NAMALWA (cell line): Measurements from ENCODE around the gene ATXN8OS.
"Not testable (repeated sequence)": the region's sequence is repeated elsewhere in the genome, so short reads cannot be mapped to it uniquely, and the experiment has no call there.

Source experiments
- DNase-seq: peaks from one replicate; pipeline ENCODE4 v3.0.0-alpha.2; 2015; ENCODE audit warnings: low spot score

Gene ATXN8OS

DNA sequence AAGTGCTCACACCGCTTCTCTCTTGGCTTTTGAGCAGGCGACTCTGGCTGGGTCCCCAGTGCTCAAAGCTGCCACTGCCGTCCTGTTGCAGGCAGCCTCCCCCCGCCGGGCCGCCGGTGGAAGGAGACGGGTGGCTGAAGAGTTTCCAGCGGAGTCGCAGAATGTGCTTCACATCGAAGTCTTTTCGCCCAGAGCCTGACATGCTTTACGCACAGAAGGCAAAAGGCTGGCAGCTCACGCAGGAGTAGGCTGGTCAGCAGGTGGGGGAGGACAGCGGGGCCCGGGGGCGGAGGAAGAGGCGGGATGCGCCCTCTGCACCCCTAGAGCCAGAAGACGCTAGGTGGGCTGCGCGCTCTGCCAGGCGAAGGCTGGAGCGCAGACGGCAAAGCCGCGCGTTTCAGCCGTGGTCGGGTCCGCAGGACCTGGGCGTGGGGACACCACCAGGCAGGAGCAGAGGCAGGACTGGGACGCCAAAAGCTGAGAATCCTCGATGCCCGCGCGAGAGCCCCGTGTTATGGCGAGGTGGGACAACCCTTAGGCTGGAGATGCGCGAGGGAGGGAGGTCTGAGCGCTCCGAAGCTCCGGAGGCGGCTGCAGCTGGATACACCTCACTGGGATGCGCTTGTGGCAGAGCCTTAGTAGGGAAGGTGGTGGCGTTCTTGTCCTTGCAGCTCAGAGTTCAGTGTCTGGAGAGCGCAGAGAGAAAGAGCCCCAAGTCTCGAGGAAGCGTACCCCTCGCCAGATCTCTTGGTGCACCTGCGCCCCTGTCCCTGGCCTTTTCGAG, at the start of gene ATXN8OS:
Gene ATXN8OS, plus strand, starts transcription at position 329 of the 784 bp plus-strand sequence.
- no peak for DNase-seq

DNA sequence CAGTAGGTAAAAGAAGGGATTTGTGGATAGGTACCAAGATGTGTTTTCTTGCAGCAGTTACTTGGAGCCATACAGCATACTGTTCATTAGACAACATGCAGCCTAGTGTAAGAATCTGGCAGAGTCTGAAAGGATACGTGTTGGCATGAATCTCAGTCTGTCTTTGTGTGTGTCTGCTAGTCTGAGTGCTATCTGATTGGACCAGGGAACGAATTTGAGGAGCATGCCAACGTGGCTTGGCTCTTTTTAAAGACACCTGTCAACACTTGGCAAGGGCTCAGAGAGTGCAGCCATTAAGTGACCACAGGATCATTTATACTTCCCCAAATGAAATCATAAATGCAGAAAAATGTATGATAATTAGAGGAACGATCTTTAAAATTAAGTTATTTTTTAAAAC, 27.6 kb upstream of the ATXN8OS start:
- no peak for DNase-seq

DNA sequence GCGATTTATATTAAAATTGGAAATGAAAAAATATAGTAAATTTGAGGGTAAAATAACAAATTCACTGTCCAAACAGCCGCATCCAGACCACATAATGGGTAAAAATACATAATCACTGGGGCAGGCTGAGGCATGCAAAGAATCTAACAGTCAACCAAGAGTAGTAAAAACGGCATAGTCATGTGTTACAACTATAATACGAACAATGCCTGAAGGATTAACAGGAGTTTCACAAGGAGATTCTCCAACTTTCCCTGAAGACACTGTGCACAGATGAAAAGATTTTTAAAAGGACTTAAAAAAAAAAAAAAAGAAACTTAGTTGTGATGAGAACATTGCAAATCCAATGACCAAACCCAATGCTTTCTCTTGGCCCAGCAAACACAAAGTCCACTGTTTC, 20.4 kb upstream of the ATXN8OS start:
- no peak for DNase-seq

DNA sequence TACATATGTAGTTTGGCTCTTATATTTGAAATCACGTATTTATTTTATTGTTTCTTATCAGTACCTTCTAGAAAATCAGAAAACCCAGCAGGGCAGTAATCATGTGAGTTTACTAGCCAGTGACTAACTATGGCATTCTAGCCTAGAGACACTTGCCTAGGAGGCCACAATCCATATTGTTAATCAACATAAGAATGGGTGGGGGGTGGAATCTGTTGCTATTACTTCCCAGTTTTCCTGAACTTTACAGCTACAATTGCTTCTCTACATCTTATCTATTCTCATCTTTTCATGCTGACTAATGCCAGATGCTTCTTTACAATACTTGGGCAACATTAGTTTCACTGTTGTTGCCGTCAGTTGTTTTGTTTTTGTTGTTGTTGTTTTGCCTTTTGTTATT, 18.7 kb upstream of the ATXN8OS start:
- DNase-seq, result no peak

DNA sequence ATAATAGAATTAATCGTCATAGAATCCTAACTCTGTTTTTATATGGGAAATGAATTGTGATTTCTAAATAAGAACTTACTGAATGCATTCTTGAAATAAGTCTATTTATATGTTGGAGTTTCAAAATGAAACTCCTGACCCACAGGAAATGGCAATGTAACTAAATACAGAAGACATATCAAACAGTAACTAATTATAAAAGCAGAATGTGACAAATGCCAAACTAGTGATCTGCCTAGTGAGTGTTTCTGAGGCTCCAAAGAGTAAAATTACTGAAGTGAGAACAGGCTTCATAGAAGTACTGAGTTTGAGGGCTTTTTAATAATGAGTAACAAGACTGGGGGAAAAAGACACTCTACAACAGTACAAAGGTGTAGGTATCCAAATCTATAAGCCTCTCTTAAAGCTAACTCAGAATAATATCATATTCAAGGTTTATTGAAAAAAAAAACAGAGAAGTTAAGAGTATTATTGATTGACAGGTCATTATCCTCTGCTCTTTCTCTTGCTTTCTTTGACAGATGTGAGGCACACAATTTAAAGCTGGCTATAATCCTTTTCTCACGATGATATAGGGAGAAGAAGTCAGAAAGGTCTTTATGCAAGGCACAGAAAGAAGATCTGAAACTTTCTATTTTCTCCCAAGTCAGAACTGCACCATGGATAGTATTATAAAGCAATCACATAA, 17.4 kb upstream of the ATXN8OS start:
- DNase-seq, result no peak

DNA sequence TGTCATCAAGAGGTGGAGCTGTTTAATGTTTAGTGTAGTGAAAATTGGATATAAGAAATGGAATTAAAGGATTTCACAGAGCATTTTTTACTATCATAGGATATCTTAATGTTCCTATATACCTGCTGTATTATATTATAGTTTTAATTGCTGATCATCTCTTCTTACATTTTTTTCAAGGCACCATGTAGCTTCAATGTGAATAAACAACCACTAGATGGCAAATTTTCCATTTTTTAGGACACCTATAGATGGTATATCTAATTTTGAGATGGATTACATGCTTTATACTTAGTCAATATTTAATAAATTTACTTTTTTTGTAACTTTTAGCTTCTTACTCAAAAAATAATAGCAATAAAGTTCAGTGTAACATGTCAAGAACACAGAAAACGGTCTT, 9.0 kb upstream of the ATXN8OS start:
- DNase-seq, result peak; percentile 44

DNA sequence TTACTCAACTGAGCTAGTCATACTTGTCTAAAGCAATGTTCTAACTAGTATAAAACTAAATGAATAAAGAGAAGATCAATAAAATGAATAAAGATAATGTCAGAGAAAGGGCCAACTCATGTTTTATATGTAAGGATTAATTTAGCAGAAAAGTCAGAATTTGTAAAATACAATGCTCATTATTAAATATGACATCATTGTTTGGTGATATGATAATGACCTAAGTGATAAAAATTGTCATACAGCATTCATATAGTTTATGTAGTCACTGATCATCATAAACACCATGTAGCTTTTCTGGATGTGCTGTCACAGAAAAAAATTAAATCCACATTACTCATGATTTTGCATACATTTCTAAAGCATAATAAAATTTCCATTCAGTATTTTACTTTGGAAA, 3.1 kb upstream of the ATXN8OS start:
- no peak for DNase-seq

DNA sequence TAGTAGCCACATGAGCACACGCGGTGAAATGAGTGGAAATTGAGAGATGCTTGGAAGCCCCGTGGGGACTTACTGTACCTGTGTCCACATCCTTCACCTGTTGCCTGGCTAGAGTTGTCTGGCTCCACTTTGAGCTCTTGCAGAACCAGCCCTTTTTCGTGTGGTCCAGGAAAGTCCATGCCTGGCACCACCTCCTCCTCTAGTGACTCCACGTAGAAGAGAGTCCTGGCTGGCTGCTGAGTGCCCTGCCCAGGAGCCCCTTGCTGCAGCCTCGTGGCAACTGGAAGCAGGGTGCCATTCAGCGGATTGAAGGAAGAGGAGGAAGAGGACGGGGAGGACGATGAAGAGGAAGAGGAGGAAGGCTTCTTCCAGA, 515 bp upstream of the ATXN8OS start:
- DNase-seq, result no peak

DNA sequence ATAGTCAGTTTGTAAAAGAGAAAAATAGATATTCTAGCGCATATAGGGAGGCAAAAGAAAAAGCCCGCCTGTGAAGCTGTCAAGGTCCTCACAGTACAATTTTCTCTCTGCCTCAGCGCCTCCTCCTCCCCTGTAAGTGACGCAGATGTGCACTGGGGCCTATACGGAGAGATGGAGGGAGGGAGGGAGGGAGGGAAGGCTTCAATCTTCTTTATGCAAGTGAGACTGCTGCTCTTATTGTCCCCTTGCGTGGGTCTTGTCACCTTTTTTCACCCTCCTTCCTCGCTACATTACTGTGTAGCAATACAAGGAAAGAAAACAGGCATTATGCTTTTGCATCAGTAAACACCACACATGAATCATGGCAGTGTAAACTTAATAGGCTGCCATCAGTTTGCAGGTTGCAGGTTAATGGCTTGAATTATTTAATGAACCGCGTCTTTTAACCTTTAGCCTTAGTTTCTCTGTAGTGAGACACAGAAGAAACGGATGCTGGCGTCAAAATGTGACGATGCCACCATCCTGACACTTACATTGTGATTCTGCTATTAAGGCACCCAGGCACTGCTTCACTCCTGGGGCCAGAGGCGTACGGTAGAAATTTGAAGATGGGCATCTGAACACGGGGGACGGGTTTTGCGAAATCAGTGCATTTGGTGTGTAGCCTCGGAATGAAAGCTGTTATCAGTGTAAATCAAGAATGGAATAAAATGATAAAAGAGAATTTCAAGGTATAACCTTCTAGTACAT, 905 bp downstream of the ATXN8OS start, which contains the start of gene KLHL1:
Gene KLHL1, minus strand, starts transcription at position 97 of the 750 bp plus-strand sequence. CDS start 753 bp downstream, outside the sequence.
- DNase-seq, result no peak

DNA sequence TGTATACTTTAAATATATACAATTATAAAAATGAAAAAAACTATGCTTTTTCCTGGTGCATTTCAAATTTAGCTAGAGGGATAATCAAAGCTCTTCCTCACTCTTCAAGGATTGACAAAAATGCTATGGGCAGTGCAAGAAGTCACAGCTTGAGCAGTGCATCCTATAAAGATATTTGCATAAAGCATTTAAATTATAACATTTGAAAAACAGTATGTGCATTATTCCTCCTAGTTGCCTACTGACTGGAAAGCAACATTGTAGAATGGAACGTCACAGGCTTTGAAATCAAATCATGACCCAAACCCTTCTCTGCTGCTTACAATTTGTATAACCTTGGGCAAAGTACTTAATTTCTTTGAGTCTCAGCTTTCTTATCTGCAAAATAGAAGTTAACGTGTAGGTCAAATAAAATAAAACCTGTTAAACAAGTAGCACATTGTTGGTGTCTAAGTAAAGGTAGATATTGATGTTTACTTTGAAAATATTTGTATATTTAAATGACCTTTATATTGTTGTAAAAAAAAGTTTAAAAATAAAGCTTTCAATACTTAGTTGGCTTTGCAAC, 9.8 kb downstream of the ATXN8OS start:
- DNase-seq, result no peak

DNA sequence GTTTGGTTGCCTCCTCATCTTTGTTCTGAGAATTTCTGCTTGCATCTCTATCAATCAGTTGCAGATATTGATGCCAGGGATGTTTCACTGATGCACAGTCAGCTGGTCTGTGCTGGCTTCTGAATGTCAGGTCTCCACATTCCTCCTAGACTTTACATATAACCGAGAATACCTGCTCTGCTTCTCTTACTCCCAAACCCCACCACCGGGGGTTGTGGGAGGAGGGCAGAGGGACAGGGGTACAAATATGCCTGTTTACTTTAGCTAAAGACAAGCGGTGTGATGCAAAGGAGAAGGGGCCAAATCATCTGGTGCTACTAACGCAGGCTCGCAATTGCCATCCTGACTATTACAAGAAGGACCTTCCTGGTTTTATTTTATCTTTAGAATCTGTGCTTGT, 18.1 kb downstream of the ATXN8OS start:
- DNase-seq, result no peak

DNA sequence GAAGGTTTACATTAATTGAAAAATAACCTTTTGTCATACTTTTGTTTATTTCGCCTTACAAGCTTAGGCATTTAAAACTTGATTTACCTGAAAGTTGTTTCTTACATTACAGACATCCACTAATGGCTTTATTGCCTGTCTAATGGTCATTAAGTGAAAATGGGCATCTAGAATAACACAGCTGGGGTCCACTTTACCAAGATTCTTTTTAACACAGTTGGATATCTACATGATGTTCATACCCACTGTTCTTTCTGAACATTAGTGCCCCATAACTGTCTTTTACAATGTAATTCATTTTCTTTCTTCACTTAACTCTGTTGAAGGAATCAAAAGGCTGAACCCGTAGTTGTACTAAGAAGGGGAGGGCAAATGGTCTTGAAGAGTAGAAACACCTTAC, 20.5 kb downstream of the ATXN8OS start:
- DNase-seq, result no peak

DNA sequence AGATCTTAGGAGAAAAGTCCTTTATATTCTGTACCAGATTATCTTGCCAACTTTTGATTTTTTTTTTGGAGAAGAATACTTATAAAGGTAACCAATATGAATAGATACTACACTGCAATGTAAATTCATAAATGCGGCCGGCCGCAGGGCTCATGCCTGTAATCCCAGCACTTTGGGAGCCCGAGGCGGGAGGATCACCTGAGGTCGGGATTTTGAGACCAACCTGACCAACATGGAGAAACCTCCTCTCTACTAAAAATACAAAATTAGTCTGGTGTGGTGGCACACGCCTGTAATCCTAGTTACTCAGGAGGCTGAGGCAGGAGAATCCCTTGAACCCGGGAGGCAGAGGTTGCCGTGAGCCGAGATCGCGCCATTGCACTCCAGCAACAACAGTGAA, 35.0 kb downstream of the ATXN8OS start:
- DNase-seq, result not testable (repeated sequence)

DNA sequence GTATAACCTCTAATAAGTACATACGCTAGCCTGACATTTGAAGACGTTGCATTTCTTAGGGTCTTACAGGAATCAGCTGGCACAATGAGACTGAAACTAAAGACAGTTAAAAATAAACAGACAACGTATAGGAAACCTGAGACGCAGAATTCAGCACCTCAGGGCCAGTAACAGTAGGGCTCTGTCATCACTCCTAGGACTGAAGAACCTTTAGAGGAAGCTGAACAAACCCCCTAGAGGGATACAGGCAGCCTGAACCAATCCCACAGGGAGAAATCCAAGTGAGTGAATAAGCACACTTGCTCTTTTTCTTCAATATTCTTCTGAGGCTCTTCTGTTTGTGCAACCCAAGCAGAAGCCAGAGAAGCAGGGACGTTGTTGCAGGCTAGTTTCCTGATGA, 54.5 kb downstream of the ATXN8OS start:
- DNase-seq, result no peak

DNA sequence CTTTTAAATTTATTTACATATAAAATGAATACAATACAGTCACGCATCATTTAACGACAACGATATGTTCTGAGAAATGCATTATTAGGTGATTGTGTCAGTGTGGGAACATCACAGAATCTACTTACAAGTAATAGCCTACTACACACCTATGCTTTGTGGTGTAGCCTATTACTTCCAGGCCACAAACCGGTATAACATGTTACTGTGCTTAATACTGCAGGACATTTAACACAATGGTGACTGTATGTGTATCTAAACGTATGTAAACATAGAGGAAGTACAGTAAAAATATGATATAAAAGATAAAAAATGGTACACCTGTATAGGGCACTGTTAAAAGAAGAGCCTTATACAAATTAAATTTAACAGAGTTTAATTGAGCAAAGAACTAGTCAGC, 63.1 kb downstream of the ATXN8OS start:
- no peak for DNase-seq

DNA sequence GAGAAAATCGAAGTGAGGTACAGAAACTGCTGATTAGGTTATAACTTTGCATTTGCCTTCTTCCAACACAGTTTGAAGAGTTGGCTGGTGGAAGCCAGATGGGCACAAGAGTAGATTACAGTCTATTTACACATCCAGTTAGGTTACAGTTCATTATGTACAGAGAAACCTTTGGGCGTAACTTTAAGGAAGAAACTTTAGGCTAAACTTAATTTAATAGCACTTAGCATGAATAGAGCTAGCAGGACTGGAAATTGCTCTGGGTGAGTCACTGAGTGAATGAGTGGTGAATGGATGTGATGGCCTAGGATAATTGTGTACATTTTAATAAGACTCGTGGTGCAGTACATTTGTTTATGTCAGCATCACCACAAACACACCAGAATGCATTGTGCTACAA, 63.5 kb downstream of the ATXN8OS start:
- no peak for DNase-seq

DNA sequence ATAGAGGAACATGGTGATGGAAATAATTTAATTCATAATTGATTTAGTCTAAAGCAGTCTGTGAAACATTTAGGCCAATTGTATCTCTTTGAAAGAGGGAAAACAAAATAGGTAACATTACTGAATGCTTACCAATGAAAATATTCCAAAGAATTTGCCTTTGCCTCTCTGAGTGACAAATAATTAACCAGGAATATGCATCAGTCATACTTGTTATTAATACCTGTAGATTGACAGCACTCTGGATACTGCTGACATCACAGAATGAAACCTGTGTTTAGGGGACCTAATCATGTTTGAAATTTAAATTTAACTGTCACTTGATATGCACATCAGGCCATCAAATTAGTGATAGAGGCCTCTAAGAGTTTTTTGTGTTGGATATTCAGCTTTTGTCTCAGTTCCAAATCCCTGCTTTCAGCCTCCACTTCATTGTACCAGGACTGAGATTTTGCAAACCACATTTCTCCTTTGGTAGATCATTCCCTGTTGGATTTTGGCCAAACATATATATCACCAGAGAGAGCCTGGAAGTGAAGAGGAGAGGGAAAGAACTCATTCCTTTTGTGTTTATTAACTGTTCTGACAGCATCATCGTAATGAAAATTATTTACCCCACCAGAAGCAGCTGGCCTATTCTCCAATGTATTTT, 65.4 kb downstream of the ATXN8OS start:
- DNase-seq, result no peak

DNA sequence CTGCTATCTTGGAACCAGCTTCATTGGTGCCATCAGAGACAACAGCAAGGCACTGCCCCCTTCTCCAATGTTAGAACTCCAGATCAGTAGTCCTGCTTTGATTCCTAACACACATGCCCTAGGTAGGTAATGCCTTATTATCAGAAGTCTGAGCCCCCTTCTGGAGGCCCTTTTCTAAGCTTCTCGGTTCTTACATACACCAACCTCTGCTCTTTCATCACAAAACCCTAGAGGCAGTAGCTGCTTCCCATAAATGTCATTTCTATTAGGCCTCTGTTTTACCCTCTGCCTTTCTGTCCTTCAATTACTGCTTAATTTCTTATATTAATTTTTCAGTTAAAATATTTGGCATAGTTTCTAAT, 66.0 kb downstream of the ATXN8OS start:
- DNase-seq, result no peak

DNA sequence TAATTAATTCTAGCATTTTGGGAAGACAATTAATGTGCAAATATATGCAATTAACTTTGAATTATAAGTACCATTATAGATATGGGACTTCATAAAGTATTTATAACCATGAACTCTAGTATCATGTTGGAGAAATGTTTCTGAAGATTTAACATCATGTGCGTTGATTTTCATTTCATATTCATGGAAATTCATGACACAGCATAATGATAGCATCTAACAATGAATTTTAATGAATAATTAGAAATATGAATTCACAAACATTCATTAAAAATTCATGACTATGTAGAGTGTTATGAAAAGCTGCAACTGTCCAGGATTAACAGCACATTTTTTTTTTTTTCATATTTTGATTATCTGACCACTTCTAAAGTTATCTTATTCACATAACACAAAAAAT, 70.7 kb downstream of the ATXN8OS start:
- no peak for DNase-seq
